T-cell (primary cell): Measurements from ENCODE around the gene VPS41. TPM values are rescaled to one million over a fixed set of nuclear protein-coding genes. Genes with fewer than 3 reads are reported as not detected.

Experiments used
- ATAC-seq, 4 experiments: fragments of 200-7000 bp in 3 of 4; fragments of 150-1000 bp in 1 of 4; cut with Tn5 transposase; replicated peaks in 1 of 4; 1 replicate in 3 of 4; 2 replicates in 1 of 4; pipeline ENCODE4 v1.10.0; 2021; ENCODE audit warnings: moderate library complexity in 3 of 4, mild to moderate bottlenecking in 2 of 4, moderate number of reproducible peaks in 1 of 4
- CTCF ChIA-PET, 2 donors: fragments of 300-600 bp; sonication (Branson Sonifier 250); formaldehyde crosslinking; loops; one replicate each; lab custom pipeline; 2022; ENCODE audit warnings: antibody characterized with exemption in 2 of 2; lab: Charles Lee
- POLR2A ChIA-PET, 2 donors: fragments of 300-600 bp; sonication (Branson Sonifier 250); formaldehyde crosslinking; loops; one replicate each; lab custom pipeline; 2022; ENCODE audit warnings: antibody characterized with exemption in 2 of 2; lab: Charles Lee
- DNase-seq, 35 experiments: peaks; one replicate each; pipeline versions ENCODE4 v3.0.0 to v3.0.0-alpha.2; 2013 to 2023
- H3K27ac ChIP-seq: one replicate; pipeline ENCODE4 v1.5.1; 2013; ENCODE audit warnings: low read length
- H3K27me3 ChIP-seq, 2 experiments: replicated peaks in 1 of 2; 1 replicate in 1 of 2; 2 replicates in 1 of 2; pipeline versions ENCODE4 v1.6.1 to v1.7.0; 2013; ENCODE audit warnings: low read length in 1 of 2, mixed read lengths in 1 of 2; ENCODE audit not compliant: control insufficient read depth in 2 of 2, insufficient read depth in 2 of 2; ENCODE audit errors: extremely low read depth in 1 of 2
- H3K36me3 ChIP-seq, 2 donors: 1 replicate in 1 of 2; 2 replicates in 1 of 2; pipeline versions ENCODE4 v1.6.1 to v1.7.0; 2013; ENCODE audit warnings: low read length in 1 of 2; ENCODE audit not compliant: control insufficient read depth in 2 of 2, insufficient read depth in 1 of 2; ENCODE audit errors: extremely low read depth in 1 of 2
- H3K4me1 ChIP-seq, 2 experiments: 1 replicate in 1 of 2; 2 replicates in 1 of 2; pipeline versions ENCODE4 v1.6.1 to v1.7.0; 2013; ENCODE audit warnings: low read length in 2 of 2, mixed read lengths in 1 of 2; ENCODE audit not compliant: insufficient read depth in 2 of 2, control insufficient read depth in 1 of 2; ENCODE audit errors: extremely low read depth in 1 of 2
- H3K4me3 ChIP-seq, 2 donors: 1 replicate in 1 of 2; 2 replicates in 1 of 2; pipeline versions ENCODE4 v1.5.1 to v1.7.0; 2013; ENCODE audit warnings: mild to moderate bottlenecking in 2 of 2, low read length in 1 of 2, moderate library complexity in 1 of 2; ENCODE audit not compliant: control insufficient read depth in 1 of 2; ENCODE audit errors: extremely low read depth in 1 of 2
- H3K9me3 ChIP-seq: 2 replicates; pipeline ENCODE4 v1.7.0; 2013
- H3K27ac Mint-ChIP-seq, 2 donors: one replicate each; pipeline ENCODE4 v1.8.0; 2020 to 2021; ENCODE audit warnings: mild to moderate bottlenecking in 2 of 2, mixed read lengths in 2 of 2
- H3K27me3 Mint-ChIP-seq, 2 donors: one replicate each; pipeline ENCODE4 v1.8.0; 2021 to 2022; ENCODE audit warnings: mixed read lengths in 2 of 2
- H3K36me3 Mint-ChIP-seq: one replicate; pipeline ENCODE4 v1.8.0; 2021; ENCODE audit warnings: mixed read lengths
- H3K4me1 Mint-ChIP-seq, 3 donors: one replicate each; pipeline ENCODE4 v1.8.0; 2020 to 2022; ENCODE audit warnings: mixed read lengths in 3 of 3, mild to moderate bottlenecking in 1 of 3
- H3K4me3 Mint-ChIP-seq, 3 donors: one replicate each; pipeline ENCODE4 v1.8.0; 2020 to 2022; ENCODE audit warnings: mild to moderate bottlenecking in 3 of 3, mixed read lengths in 3 of 3, moderate library complexity in 3 of 3
- H3K9me3 Mint-ChIP-seq, 3 donors: one replicate each; pipeline ENCODE4 v1.8.0; 2020 to 2022; ENCODE audit warnings: mixed read lengths in 3 of 3
- WGBS: methylation state at CpG from one replicate; pipeline ENCODE4 v1.1.5; 2013; ENCODE audit warnings: missing lambda C conversion rate; ENCODE audit not compliant: insufficient coverage; 5-methylcytosine and 5-hydroxymethylcytosine counted together
- total RNA-seq, 35 experiments: library from RNA in 6 of 35; stranded (reverse) in 6 of 35; fragments of 120-200 nt in 1 of 35; gene quantifications; one replicate each; pipeline versions ENCODE4 v1.2.1 to v1.2.4 and lab custom pipeline; 2013 to 2026

The VPS41 gene
- total RNA-seq, 5 donors from 2014 or later (not counting 1 experiment from before 2014, with no cell fraction given): 45.6 to 68.3 (median 55.3) TPM

DNA sequence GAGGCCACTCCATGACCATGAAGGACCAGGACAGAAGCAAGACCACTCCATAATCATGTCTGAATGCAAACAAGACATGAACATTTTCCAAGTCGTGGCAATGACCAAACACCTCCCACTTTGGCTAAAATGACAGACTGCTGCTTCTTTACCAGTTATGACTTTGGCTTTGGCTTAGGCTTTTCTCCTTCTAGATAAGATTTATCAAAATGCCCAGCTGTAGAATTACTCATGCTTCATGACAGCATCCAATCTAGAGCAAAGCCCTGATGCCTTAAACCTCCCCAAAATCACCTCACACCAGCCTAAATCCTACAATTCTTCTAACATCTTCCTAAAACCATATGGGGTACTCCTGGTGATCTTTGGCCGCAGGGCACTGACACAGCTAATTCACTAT lies 102.1 kb downstream of the VPS41 start:
- Mint-ChIP-seq H3K27ac (no peak overlapping the region), H3K4me3 (no peak overlapping the region), H3K4me1 (peaks cover 0 to 7% (median 0%) of the 10 kb centered on the region in 3 donors), H3K27me3 (no peaks in the 10 kb centered on the region), H3K9me3 (no peaks in the 10 kb centered on the region), H3K36me3 (peaks cover 13% of the 10 kb centered on the region)
- ATAC-seq: no peak
- Histone ChIP-seq H3K9me3 (no peaks in the 10 kb centered on the region), H3K27me3 (no peaks in the 10 kb centered on the region), H3K36me3 (peaks cover 0 to 2% of the 10 kb centered on the region in 2 donors), H3K27ac (no peak overlapping the region), H3K4me3 (no peak overlapping the region), H3K4me1 (no peaks in the 10 kb centered on the region)
- ChIA-PET CTCF (interaction anchor here in 1 of 2 donors (0.5 to 1.2 kb wide), 3 partner anchors 12 to 712 kb away, joined by 4 to 5 read pairs (median 4); no protein-coding TSS in a partner anchor), POLR2A (no interaction called here)
- 75% methylated on average over 1 of the region's 2 CpGs for WGBS
- DNase-seq: no peak

DNA sequence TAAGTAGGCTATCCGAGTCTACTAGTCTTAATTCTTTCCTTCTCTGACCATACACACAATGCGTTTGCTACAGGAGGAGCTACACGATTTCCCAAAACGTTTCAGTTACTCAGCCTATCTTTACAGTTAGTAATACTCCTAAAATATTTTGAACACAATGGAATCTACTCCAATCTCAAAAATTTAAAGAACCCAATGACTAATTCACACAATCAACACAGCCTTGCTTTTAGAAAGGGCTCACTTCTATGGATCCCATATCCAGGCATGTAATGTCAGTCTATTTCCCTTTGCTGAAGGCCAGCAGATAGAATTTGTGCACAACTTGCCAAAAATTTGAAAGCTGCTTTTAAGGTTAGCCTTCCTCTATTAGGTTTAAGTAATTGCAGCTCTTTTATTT lies 107.2 kb downstream of the VPS41 start:
- H3K36me3 ChIP-seq: peaks cover 0 to 2% of the 10 kb centered on the region in 2 donors
- POLR2A ChIA-PET: no interaction called here
- H3K27me3 ChIP-seq: no peaks in the 10 kb centered on the region
- ATAC-seq (no peak), DNase-seq (no peak)
- no peak overlapping the region for H3K27ac ChIP-seq
- Mint-ChIP-seq H3K27ac (no peak overlapping the region), H3K9me3 (no peaks in the 10 kb centered on the region), H3K36me3 (peaks cover 17% of the 10 kb centered on the region), H3K27me3 (no peaks in the 10 kb centered on the region), H3K4me3 (no peak overlapping the region), H3K4me1 (peaks cover 0 to 1% (median 0%) of the 10 kb centered on the region in 3 donors)
- CTCF ChIA-PET: no interaction called here
- no peaks in the 10 kb centered on the region for H3K4me1 ChIP-seq
- H3K4me3 ChIP-seq: no peak overlapping the region
- H3K9me3 ChIP-seq: no peaks in the 10 kb centered on the region
- WGBS: 62% methylated on average over 4 of the region's 4 CpGs

DNA sequence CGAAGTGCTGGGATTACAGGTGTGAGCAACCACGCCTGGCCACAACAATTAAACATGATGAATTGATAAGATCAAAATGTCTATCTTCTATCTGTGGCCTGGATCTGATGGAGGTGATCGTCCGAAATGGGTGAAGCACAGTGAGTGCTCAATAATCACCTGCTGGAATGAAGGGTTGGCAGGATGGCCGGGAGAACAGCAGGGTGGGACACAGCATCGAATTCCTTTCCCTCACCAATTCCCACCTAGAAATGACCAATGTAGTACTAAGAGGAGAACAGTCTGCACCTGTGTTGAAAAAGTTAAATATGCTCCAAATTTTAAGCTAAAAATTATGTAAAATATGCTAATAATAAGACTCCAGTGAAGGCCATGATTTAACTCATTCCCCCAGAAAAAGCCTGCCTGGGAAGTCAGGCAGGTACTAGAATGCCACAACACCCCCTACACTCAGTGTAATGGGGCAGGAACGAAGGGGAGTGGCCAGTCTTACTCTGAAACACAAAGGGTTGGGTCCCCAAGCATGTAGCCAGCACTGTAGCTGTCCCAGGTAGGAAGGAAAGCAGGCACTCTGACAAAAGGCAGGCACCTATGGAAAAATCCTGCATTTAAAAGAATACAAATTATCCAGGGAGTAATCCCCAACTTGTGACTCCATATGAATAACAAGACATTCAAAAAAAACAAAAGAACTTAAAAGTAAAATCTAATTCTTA lies 110.3 kb downstream of the VPS41 start:
- ChIA-PET POLR2A (no interaction called here), CTCF (no interaction called here)
- H3K9me3 Mint-ChIP-seq: no peaks in the 10 kb centered on the region
- H3K36me3 ChIP-seq: peaks cover 0 to 16% of the 10 kb centered on the region in 2 donors
- 93% methylated on average over 3 of the region's 7 CpGs for WGBS
- no peaks in the 10 kb centered on the region for H3K27me3 ChIP-seq
- H3K4me1 ChIP-seq: no peaks in the 10 kb centered on the region
- no peaks in the 10 kb centered on the region for H3K9me3 ChIP-seq
- H3K4me1 Mint-ChIP-seq: peaks cover 0 to 1% (median 0%) of the 10 kb centered on the region in 3 donors
- DNase-seq (no peak), ATAC-seq (no peak)
- no peak overlapping the region for H3K27ac ChIP-seq
- no peak overlapping the region for H3K4me3 Mint-ChIP-seq
- peaks cover 27% of the 10 kb centered on the region for H3K36me3 Mint-ChIP-seq
- no peak overlapping the region for H3K27ac Mint-ChIP-seq
- H3K27me3 Mint-ChIP-seq: no peaks in the 10 kb centered on the region
- no peak overlapping the region for H3K4me3 ChIP-seq

DNA sequence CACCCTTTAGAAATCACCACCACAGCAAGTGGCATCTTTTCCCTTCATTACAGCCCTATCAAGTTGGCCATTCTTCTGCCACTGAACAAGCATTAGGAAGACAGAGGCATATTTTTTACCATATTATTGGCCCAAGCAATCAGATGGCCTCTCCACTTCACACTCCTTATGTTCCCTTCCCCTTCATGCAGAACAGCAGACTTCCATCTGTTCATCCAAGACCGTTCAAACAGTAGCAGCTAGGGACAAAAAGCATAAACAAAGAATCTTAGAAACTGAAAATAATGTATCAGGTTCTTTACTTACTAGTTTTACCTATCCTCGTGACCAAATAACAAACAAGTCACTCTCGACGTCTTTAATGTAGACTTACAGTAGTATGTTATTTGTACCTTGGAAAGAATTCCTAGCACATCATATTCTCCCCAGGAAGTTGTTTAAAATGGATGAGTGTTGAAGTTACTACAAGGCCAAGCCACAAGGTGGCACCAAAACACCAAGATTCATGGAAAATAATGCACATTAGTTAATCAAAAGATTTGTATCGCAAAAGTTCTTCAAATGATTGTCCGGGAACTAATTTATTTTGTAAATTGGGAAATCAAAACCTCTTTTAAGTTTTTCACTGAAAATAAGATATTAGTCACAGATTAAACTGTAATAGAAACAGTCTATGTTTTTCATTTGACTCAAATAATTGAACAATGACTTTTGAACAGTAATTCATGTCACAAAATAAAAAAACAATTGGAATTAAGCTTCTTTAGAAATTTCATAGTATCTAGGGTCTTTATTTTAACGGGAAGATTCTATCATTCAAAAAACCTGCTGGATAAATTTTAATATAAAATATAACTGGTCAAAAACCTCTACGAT lies 112.1 kb downstream of the VPS41 start:
- Histone ChIP-seq H3K9me3 (no peaks in the 10 kb centered on the region), H3K27ac (no peak overlapping the region), H3K27me3 (no peaks in the 10 kb centered on the region), H3K36me3 (peaks cover 0 to 18% of the 10 kb centered on the region in 2 donors), H3K4me3 (no peak overlapping the region), H3K4me1 (no peaks in the 10 kb centered on the region)
- ChIA-PET POLR2A (no interaction called here), CTCF (interaction anchor here (0.6 to 2.9 kb wide), 4 partner anchors 315 to 724 kb away, joined by 3 to 7 read pairs (median 4); no protein-coding TSS in a partner anchor)
- Mint-ChIP-seq H3K27ac (peak overlapping the region in 1 of 2 donors; percentile 21), H3K36me3 (peaks cover 43% of the 10 kb centered on the region), H3K27me3 (no peaks in the 10 kb centered on the region), H3K4me3 (no peak overlapping the region), H3K4me1 (peaks cover 0 to 1% (median 0%) of the 10 kb centered on the region in 3 donors), H3K9me3 (no peaks in the 10 kb centered on the region)
- ATAC-seq (no peak), DNase-seq (peak in 30 of 35 experiments; percentile 2 to 68 (median 30))
- 100% methylated on average over 1 of the region's 8 CpGs for WGBS

DNA sequence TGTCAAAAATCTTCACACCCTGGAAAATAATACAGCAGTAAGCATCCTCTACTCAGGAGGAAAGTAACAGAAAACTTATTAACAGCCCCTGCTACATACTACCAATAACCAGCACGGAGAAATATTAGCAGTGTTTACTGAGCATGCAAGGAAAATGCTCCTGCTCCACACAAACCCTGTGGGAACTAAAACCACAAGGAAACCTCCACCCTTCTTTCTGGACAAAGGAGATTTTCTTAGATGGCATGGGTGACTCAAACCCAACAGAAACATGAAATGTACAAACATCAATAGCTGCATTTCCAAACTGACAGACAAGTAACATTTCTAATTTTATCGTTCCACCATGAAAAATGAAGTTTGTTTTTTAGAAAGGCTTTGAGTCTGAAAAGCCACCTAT lies 113.4 kb downstream of the VPS41 start:
- H3K9me3 Mint-ChIP-seq: no peaks in the 10 kb centered on the region
- no peak overlapping the region for H3K27ac ChIP-seq
- H3K36me3 ChIP-seq: peaks cover 0 to 29% of the 10 kb centered on the region in 2 donors
- H3K4me1 ChIP-seq: no peaks in the 10 kb centered on the region
- no peaks in the 10 kb centered on the region for H3K27me3 Mint-ChIP-seq
- no peaks in the 10 kb centered on the region for H3K27me3 ChIP-seq
- H3K4me3 Mint-ChIP-seq: no peak overlapping the region
- no peaks in the 10 kb centered on the region for H3K9me3 ChIP-seq
- 100% methylated on average over 1 of the region's 2 CpGs for WGBS
- H3K27ac Mint-ChIP-seq: no peak overlapping the region
- POLR2A ChIA-PET: no interaction called here
- peaks cover 52% of the 10 kb centered on the region for H3K36me3 Mint-ChIP-seq
- peaks cover 0 to 1% (median 0%) of the 10 kb centered on the region in 3 donors for H3K4me1 Mint-ChIP-seq
- CTCF ChIA-PET: interaction anchor here (0.6 to 2.9 kb wide), 4 partner anchors 670 to 726 kb away, joined by 3 to 7 read pairs (median 4); no protein-coding TSS in a partner anchor
- DNase-seq (no peak), ATAC-seq (no peak)
- no peak overlapping the region for H3K4me3 ChIP-seq

DNA sequence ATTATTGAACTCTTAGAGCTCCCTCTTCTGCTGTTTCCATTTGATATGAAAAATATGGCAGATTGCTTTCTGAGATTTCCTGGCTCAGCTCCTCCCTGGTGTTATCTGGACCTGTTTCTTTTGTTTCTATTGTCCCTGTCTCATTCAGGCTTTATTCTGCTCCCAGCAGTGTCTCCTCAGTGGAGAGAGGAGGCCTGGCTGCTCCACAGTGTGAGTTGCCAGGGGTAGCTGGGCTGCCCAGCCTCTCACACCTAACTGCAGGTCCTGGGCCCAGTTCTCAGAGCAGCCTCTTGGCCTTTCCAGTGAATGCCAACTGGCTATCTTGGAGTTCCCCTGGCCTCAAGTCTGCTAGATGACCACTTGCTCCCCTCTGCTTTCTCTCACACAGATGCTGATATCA lies 127.0 kb downstream of the VPS41 start:
- no peak overlapping the region for H3K27ac ChIP-seq
- POLR2A ChIA-PET: no interaction called here
- Mint-ChIP-seq H3K27ac (no peak overlapping the region), H3K36me3 (peaks cover 34% of the 10 kb centered on the region), H3K4me1 (no peaks in the 10 kb centered on the region), H3K27me3 (no peaks in the 10 kb centered on the region), H3K9me3 (no peaks in the 10 kb centered on the region), H3K4me3 (no peak overlapping the region)
- H3K9me3 ChIP-seq: no peaks in the 10 kb centered on the region
- no peaks in the 10 kb centered on the region for H3K4me1 ChIP-seq
- CTCF ChIA-PET: interaction anchor here in 1 of 2 donors (0.7 kb wide), 1 partner anchor 95 kb away, joined by 3 read pairs; no protein-coding TSS in a partner anchor
- no peaks in the 10 kb centered on the region for H3K27me3 ChIP-seq
- no peak overlapping the region for H3K4me3 ChIP-seq
- ATAC-seq: no peak
- DNase-seq: no peak
- H3K36me3 ChIP-seq: peaks cover 0 to 7% of the 10 kb centered on the region in 2 donors
